Right renal cortex interstitium (tissue), 3 donors: ENCODE measurements around the gene TXNDC16. TPM values are rescaled to one million over a fixed set of nuclear protein-coding genes. Genes with fewer than 3 reads are reported as not detected.

Source experiments
- DNase-seq, 3 donors: peaks; one replicate each; pipeline ENCODE4 v3.0.0-alpha.2; 2013; ENCODE audit warnings: low read depth in 3 of 3, low spot score in 2 of 3
- polyA plus RNA-seq, 3 donors: library from polyadenylated mRNA; unstranded; fragments of 120-200 nt; gene quantifications; one replicate each; pipeline ENCODE4 v1.2.1, GENCODE V29; 2013; ENCODE audit not compliant: insufficient read length in 3 of 3

Gene TXNDC16
- polyA plus RNA-seq, 3 donors = 21.2 to 24.7 (median 23.5) TPM

DNA sequence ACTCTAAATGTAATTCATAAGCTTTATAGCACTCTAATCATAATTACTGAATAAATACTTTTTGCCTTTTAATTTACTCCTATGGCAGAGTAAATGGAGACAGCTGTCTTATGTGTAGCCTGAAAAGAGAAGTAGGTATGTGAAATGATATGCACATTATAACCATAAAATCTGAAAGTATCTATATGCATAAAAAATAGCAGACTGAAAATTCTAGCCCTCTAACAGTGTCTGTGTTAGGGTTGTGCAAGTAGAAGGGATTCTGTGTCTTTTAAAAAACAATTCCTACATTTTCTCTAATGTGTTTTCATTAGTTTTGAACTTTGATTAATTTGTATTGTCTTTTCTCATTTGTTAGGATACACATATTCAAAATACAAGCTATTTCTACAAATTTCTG, 94.9 kb downstream of the TXNDC16 start:
- no peak for DNase-seq

DNA sequence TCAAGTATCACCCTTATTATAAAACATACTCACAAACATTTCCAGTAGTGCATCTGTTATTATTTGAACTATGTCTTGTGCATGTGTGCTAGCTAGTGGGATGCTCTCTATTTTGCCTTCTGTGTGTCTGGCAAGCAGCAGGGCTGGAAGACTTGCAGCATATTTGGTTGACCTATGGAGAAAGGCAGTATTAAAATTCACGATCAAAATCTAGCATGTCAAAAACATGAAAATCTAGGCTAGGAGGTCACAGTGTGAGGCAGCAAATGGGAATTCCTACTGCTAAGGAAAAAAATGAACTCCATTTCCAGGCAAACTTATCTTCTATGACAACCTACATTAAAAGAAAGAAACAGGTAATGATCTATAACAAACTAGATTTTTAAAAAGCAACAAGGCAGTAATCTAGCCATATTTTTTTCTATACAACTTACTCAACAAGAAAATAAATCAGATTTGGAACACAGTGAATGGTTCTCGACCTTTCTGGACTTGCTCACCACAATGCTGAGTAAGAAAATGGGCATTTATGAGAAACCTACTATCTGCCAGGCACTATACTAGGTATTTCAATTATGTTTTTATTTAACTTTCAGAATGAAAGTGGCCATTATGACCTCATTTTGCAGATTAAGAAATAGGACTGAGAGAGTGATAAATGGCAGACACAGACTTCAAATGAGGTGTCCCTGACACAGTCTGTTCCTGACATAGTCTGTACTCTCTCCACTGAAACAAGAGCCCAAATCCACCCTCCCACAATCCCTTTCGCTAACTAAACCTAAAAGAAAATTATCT, 96.8 kb downstream of the TXNDC16 start:
- no peak for DNase-seq

GRCh38 chr14:52447236-52447635, 105.1 kb downstream of the TXNDC16 start:
- DNase-seq = no peak

DNA sequence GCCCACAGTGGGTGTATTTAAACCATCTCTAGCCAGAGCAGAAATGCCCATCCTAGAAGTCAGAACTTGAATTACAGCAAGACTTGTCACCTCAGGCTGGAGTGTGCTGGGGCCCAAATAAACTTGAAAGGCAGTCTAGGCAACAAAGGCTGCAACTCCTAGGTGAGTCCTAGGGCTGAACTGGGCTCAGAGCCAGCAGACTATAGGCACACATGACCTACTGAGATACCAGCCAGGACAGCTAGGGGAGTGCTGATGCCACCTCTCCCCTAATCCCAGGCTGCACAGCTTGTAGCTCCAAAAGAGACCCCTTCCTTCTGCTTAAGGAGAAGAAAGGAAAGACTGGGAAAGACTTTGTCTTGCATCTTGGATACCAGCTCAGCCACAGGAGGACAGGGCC, 106.0 kb downstream of the TXNDC16 start:
- no peak for DNase-seq

DNA sequence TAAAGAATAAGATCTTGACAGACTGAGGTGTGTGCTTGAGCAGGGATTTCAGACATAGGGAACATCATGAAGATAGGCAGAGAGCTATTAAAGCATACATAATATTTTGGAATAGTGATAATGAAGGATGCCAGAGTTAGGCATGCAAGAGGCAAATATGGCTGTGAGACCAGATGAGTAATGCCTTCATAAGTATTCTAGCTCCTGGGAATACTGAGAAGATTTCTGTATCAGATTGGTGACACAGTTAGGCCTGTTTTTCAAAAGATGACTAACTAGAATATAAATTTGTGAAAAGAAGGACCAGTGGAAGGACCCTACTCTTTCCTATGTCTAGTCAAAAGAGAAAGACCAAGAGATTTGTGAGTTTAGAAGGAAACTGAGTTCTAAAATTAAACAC, 108.8 kb downstream of the TXNDC16 start:
- DNase-seq = no peak

GRCh38 chr14:52442602-52443001, 109.7 kb downstream of the TXNDC16 start:
- DNase-seq = no peak

DNA sequence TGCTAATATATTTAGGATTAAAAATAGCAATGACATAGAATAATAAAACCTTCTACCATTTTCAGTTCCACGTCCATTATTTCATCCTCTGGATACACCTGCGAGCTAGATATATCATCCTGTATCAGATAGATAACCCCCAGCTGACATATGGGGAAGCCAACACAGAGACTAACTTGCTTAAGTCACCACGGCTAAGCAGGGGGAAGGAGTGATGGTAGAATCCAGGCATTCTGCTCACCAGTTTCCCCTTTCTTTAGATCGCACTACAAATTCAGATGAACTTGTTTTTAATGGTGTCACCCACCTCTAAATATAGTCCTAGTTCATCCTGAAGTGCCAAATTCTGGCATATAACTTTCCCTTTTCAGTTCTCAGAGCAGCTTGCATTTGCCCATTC, 110.1 kb downstream of the TXNDC16 start:
- DNase-seq = no peak

- no peak for DNase-seq
Observed at GRCh38 chr14:52439476-52439875, 112.8 kb downstream of the TXNDC16 start.

DNA sequence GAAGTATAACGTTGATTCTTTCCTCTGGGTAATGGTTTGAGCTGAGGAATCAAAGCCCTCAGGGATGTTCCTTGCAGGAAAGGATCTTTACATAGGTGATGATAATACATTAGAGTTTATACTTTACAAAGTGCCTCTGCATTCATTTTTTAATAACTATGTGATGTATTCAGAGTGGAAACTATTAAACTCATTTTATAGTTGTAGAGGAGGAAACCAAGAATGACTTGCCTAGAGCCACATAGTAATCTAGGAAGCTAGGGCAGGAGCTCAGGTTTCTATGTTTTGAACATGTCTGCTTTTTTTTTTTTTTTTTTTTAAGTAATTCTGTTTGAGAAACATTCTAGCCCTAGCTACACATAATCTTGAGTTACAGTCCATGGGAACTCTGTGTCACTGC, 117.3 kb downstream of the TXNDC16 start:
- no peak for DNase-seq

- no peak for DNase-seq
Observed at GRCh38 chr14:52430474-52430873, 121.8 kb downstream of the TXNDC16 start.

- no peak for DNase-seq
Observed at GRCh38 chr14:52429451-52429850, 122.9 kb downstream of the TXNDC16 start.

DNA sequence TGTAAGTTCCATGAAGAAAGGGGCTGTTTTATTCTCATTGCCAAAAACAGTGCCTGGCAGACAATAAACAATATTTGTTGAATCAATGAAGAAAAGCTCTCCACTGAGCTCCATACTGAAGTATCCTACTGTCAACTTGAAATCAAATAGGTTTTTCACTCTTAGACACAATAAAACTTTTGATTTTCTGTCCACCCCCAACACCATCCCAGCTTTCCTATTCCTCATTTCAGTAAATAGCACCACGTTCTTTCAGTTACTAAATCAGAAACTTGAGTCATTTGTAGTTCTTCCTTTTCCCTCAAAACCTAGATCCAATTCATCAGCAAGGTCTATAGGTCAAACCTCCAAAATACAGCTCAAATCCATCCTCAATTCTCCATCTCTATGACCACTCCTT, 124.8 kb downstream of the TXNDC16 start:
- DNase-seq = no peak

- no peak for DNase-seq
Observed at GRCh38 chr14:52422650-52423356, 129.5 kb downstream of the TXNDC16 start.

GRCh38 chr14:52417139-52417538, 135.2 kb downstream of the TXNDC16 start:
- DNase-seq = no peak

- peak in 2 of 3 donors; percentile 44 to 56 for DNase-seq
Observed at GRCh38 chr14:52413729-52414408, 138.4 kb downstream of the TXNDC16 start.

DNA sequence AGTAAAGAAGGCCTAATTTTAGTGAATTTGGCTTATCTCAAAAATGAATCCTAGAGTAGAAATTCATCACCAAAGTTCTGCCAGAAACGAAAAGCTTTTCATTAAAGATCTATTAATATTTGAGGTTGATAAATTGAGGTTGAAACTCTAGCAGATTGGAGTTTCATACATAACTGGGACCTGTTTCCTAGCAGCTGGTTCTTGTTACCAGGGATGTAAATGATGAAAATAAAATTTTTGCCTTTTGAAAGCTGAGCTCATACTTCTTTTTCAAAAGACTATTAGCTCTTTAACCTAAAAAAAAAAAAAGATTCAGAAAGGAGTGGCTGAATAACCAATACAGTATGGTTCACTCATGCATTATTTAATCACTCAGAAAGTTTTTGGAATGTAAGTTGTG, 139.9 kb downstream of the TXNDC16 start:
- DNase-seq = no peak

GRCh38 chr14:52405314-52405713, 147.0 kb downstream of the TXNDC16 start:
- no peak for DNase-seq

DNA sequence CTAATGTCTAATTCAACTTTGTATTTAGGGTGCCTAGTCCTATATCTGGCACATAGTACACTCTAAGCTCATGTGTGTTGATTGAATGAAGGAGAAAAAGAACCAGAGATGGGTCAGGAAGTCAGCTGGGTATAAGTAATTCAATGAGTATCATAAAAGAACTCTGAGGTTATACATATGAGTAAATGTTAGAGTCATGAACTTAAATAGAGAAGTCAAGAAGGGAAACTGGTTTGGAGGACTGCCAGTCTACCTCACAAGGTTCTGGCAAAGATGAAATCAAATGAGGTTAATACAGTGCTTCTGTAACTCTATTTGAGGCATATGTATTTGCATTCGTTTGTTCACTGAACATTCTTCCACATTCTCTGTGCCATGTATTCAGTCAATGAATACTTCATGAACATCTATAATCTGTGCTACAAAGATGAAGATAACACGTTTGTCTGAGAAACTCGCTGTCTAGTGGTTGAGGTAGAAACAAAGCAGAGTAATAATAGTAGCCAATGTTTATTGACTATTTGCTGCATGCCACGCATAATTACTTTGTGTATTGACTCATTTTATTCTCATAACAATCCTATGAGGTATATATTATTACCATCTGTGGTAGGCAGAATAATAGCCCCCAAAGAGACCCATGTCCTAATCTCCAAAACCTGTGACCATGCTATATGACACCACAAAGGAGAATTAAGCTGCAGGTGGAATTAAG, 149.3 kb downstream of the TXNDC16 start:
- DNase-seq = no peak

DNA sequence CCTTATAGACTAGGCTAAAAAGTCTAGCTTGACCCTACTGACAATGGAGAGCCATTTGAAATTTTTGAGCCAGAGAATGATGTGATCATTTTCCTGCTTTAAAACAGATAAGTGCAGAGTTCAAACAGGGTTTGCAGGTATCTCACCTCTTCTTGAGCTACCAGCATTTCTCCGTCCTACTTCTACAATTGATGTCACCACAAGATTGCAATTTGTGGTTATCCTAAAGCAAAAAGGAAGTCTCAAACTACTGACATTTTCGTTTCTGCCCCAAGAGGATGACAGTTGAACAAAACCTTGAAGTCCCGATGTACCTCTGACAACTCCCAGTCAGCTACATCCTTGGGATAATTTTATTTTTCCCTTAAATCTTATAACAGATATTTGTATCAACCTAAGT, 151.5 kb downstream of the TXNDC16 start:
- DNase-seq = no peak

- DNase-seq = peak in 1 of 3 donors; percentile 44
Observed at GRCh38 chr14:52399921-52400595, 152.2 kb downstream of the TXNDC16 start.
